MG63 (cell line): ENCODE results near the gene GPC6. TPM values are rescaled to one million over a fixed set of nuclear protein-coding genes. Genes with fewer than 3 reads are reported as not detected.
A peak's percentile ranks its signal among the peaks of the same experiment; 100 is the strongest.
"Not testable (repeated sequence)": the region's sequence is repeated elsewhere in the genome, so short reads cannot be mapped to it uniquely, and the experiment has no call there.

Experiments
- DNase-seq: peaks from one replicate; pipeline ENCODE4 v3.0.0-alpha.2; 2020
- H3K27me3 ChIP-seq: fragments of 250-450 bp; sonication (Bioruptor Pico); 2 replicates; pipeline ENCODE4 v1.5.1; 2020; ENCODE audit warnings: mild to moderate bottlenecking, moderate library complexity
- H3K36me3 ChIP-seq: fragments of 250-450 bp; sonication (Bioruptor Pico); 2 replicates; pipeline ENCODE4 v1.5.1; 2020; ENCODE audit warnings: mild to moderate bottlenecking, moderate library complexity
- H3K4me3 ChIP-seq: fragments of 250-450 bp; sonication (Bioruptor Pico); 2 replicates; pipeline ENCODE4 v1.5.1; 2020; ENCODE audit warnings: mild to moderate bottlenecking, moderate library complexity
- H3K9me3 ChIP-seq: fragments of 250-450 bp; sonication (Bioruptor Pico); 2 replicates; pipeline ENCODE4 v1.5.1; 2020; ENCODE audit warnings: mild to moderate bottlenecking, moderate library complexity
- total RNA-seq: library from RNA; depleted of rRNA; stranded (reverse); fragments of >200 nt; shearing (Covaris generic); gene quantifications from 2 replicates; pipeline ENCODE4 v1.2.3, GENCODE V29; 2014; ENCODE audit warnings: low replicate concordance; rRNA removed

GPC6 gene
- total RNA-seq: 4.1 and 10.1 TPM in 2 replicates

- peak; percentile 76 for DNase-seq
- no peaks in the 10 kb centered on the region for H3K36me3 ChIP-seq
- peak within 1 kb of the TSS; percentile 85 for H3K4me3 ChIP-seq
- H3K27me3 ChIP-seq: no peaks in the 10 kb centered on the region
- no peaks in the 10 kb centered on the region for H3K9me3 ChIP-seq
Observed at GRCh38 chr13:93226623-93227279, at the start of gene GPC6. Gene GPC6, plus strand, starts transcription at chr13:93226807.

GRCh38 chr13:93180356-93180969 is 46.1 kb upstream of the GPC6 start:
- Histone ChIP-seq H3K36me3 (no peaks in the 10 kb centered on the region), H3K27me3 (no peaks in the 10 kb centered on the region), H3K4me3 (no peak overlapping the region), H3K9me3 (no peaks in the 10 kb centered on the region; the same call in 1 of the 2 replicates)
- DNase-seq: no peak

- Histone ChIP-seq H3K27me3 (no peaks in the 10 kb centered on the region), H3K4me3 (no peak overlapping the region), H3K9me3 (no peaks in the 10 kb centered on the region), H3K36me3 (no peaks in the 10 kb centered on the region)
- no peak for DNase-seq
Observed at GRCh38 chr13:93182406-93182805, 44.2 kb upstream of the GPC6 start.

- Histone ChIP-seq H3K36me3 (no peaks in the 10 kb centered on the region), H3K27me3 (no peaks in the 10 kb centered on the region), H3K4me3 (no peak overlapping the region), H3K9me3 (no peaks in the 10 kb centered on the region)
- DNase-seq: no peak
Observed at GRCh38 chr13:93183302-93183701, 43.3 kb upstream of the GPC6 start.

- Histone ChIP-seq H3K36me3 (no peaks in the 10 kb centered on the region), H3K4me3 (no peak overlapping the region), H3K9me3 (0 out of 2 replicates have a peak, but pooled peaks cover 1% of the 10 kb centered on the region), H3K27me3 (no peaks in the 10 kb centered on the region)
- no peak for DNase-seq
Observed at GRCh38 chr13:93190006-93190405, 36.6 kb upstream of the GPC6 start.

GRCh38 chr13:93193682-93194081 is 32.9 kb upstream of the GPC6 start:
- no peaks in the 10 kb centered on the region for H3K36me3 ChIP-seq
- H3K9me3 ChIP-seq: 0 out of 2 replicates have a peak, but pooled peaks cover 1% of the 10 kb centered on the region
- no peak overlapping the region for H3K4me3 ChIP-seq
- no peaks in the 10 kb centered on the region for H3K27me3 ChIP-seq
- no peak for DNase-seq

GRCh38 chr13:93199856-93200255 is 26.8 kb upstream of the GPC6 start:
- DNase-seq: no peak
- H3K4me3 ChIP-seq: no peak overlapping the region

GRCh38 chr13:93200626-93201025 is 26.0 kb upstream of the GPC6 start:
- Histone ChIP-seq H3K4me3 (no peak overlapping the region), H3K9me3 (no peaks in the 10 kb centered on the region), H3K27me3 (no peaks in the 10 kb centered on the region), H3K36me3 (no peaks in the 10 kb centered on the region)
- no peak for DNase-seq

More at GRCh38 chr13:93199856-93200255, 26.8 kb upstream of the GPC6 start:
- Histone ChIP-seq H3K27me3 (no peaks in the 10 kb centered on the region), H3K36me3 (no peaks in the 10 kb centered on the region), H3K9me3 (0 out of 2 replicates have a peak, but pooled peaks cover 1% of the 10 kb centered on the region)

- no peak overlapping the region for H3K4me3 ChIP-seq
- no peaks in the 10 kb centered on the region for H3K27me3 ChIP-seq
- H3K9me3 ChIP-seq: no peaks in the 10 kb centered on the region
- no peak for DNase-seq
- no peaks in the 10 kb centered on the region for H3K36me3 ChIP-seq
Observed at GRCh38 chr13:93201992-93202558, 24.5 kb upstream of the GPC6 start.

GRCh38 chr13:93206778-93207392 is 19.7 kb upstream of the GPC6 start:
- H3K27me3 ChIP-seq, H3K36me3 ChIP-seq, DNase-seq, H3K4me3 ChIP-seq, H3K9me3 ChIP-seq: not testable (repeated sequence)

- H3K4me3 ChIP-seq: no peak overlapping the region
- DNase-seq: no peak
- H3K9me3 ChIP-seq: no peaks in the 10 kb centered on the region; the same call in 1 of the 2 replicates
Observed at GRCh38 chr13:93216122-93216521, 10.5 kb upstream of the GPC6 start.

GRCh38 chr13:93217721-93218261 is 8.8 kb upstream of the GPC6 start:
- H3K27me3 ChIP-seq: no peaks in the 10 kb centered on the region
- DNase-seq: no peak
- no peaks in the 10 kb centered on the region for H3K36me3 ChIP-seq
- H3K4me3 ChIP-seq: no peak overlapping the region
- H3K9me3 ChIP-seq: no peaks in the 10 kb centered on the region

More at GRCh38 chr13:93216122-93216521, 10.5 kb upstream of the GPC6 start:
- H3K36me3 ChIP-seq: no peaks in the 10 kb centered on the region
- no peaks in the 10 kb centered on the region for H3K27me3 ChIP-seq

- no peak overlapping the region for H3K4me3 ChIP-seq
- DNase-seq: no peak
- no peaks in the 10 kb centered on the region for H3K27me3 ChIP-seq
- H3K9me3 ChIP-seq: no peaks in the 10 kb centered on the region
- no peaks in the 10 kb centered on the region for H3K36me3 ChIP-seq
Observed at GRCh38 chr13:93218583-93218982, 8.0 kb upstream of the GPC6 start.

- no peak for DNase-seq
- no peaks in the 10 kb centered on the region for H3K27me3 ChIP-seq
- H3K4me3 ChIP-seq: no peak overlapping the region
- H3K9me3 ChIP-seq: no peaks in the 10 kb centered on the region
- no peaks in the 10 kb centered on the region for H3K36me3 ChIP-seq
Observed at GRCh38 chr13:93220073-93220472, 6.5 kb upstream of the GPC6 start.

- DNase-seq: no peak
- Histone ChIP-seq H3K9me3 (no peaks in the 10 kb centered on the region), H3K36me3 (no peaks in the 10 kb centered on the region)
Observed at GRCh38 chr13:93222976-93223375, 3.6 kb upstream of the GPC6 start.

GRCh38 chr13:93224535-93224934 is 2.1 kb upstream of the GPC6 start:
- no peaks in the 10 kb centered on the region for H3K9me3 ChIP-seq
- H3K4me3 ChIP-seq: no peak overlapping the region
- no peaks in the 10 kb centered on the region for H3K27me3 ChIP-seq
- no peaks in the 10 kb centered on the region for H3K36me3 ChIP-seq
- DNase-seq: no peak

More at GRCh38 chr13:93222976-93223375, 3.6 kb upstream of the GPC6 start:
- Histone ChIP-seq H3K27me3 (no peaks in the 10 kb centered on the region), H3K4me3 (no peak overlapping the region)

- no peak for DNase-seq
- Histone ChIP-seq H3K36me3 (no peaks in the 10 kb centered on the region), H3K27me3 (no peaks in the 10 kb centered on the region), H3K9me3 (no peaks in the 10 kb centered on the region), H3K4me3 (no peak overlapping the region)
Observed at GRCh38 chr13:93225610-93226009, 997 bp upstream of the GPC6 start.
